ENCODE data around the gene MAP2K1. TPM values are rescaled to one million over a fixed set of nuclear protein-coding genes. Genes with fewer than 3 reads are reported as not detected.
A peak's percentile ranks its signal among the peaks of the same experiment; 100 is the strongest.
"Not testable (repeated sequence)": the region's sequence is repeated elsewhere in the genome, so short reads cannot be mapped to it uniquely, and the experiment has no call there.

MAP2K1 gene
- total RNA-seq, 1 donor from 2014 or later, result 84.3 TPM

DNA sequence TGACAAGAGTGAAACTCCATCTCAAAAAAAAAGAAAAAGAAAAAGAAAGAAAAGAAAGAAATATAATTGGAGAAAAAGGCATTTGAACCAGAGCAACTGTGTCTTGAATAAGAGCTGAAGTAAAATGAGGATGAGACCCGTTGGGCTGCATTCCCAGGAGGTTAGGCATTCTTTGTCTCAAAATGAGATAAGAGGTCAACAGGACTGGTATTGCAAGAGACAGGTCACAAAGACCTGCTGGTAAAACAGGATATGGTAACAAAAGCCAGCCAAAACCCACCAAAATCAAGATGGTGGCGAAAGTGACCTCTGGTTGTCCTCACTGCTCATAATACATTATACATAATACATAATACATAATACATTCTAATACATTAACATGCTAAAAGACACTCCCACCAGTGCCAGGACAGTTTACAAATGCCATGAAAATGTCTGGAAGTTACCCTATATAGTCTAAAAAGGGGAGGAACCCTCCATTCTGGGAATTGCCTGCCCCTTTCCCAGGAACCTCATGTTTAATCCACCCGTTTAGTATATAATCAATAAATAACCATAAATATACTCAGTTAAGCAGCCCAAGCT, 21.7 kb upstream of the MAP2K1 start:
- H3K4me3 ChIP-seq (ENCODE audit: low read depth, low read length), result no peak overlapping the region
- DNase-seq (ENCODE audit: low read depth), result no peak
- TF ChIP-seq CTCF (conservative IDR thresholded peaks at IDR 0.05; ENCODE audit: low read depth, low read length), result no peak

DNA sequence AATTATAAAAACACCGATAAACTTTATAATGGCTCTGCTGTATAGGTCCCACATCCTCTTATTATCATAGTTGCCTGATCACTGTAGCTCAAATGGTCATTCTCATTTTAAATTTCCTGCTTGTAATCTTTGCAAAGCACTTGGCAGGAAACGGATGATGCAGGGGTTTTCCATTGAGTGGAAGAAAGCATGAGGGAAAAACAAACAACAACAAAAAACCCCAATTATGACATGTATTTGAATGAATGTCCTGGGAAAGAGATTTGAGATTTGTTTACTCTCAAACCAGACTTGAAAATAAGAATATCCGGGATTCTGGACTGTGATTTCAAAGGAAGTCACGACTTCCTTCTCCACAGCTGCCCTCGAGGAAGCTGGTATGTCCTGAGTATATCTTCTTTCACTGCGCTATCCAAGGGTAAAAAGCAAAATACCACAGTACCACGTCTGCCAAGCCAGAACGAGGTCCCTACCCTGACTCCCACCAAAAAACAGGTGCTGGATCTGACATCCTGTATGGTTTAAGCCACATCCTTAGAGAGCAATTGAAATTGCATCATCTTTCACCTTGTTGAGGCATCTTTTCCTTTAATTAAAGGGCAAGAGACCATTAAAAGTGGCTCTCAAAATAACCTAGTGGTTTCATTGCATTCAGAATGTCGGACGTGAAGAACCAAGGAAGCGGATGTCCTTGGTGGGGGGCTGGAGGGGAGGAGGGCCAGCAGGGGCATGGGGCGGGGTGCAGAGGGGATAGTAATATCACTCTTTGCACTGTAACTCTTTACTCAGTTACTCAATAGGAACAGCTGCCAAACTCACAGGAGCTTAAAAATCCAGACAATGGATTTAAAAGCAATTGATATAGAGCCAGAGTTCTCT, 16.7 kb upstream of the MAP2K1 start:
- peak overlapping the region; percentile 33 for H3K4me3 ChIP-seq (ENCODE audit: low read depth, low read length)
- DNase-seq (ENCODE audit: low read depth), result no peak

GRCh38 chr15:66374179-66374578, 12.5 kb upstream of the MAP2K1 start:
- no peak overlapping the region for H3K4me3 ChIP-seq (ENCODE audit: low read depth, low read length)
- no peak for TF ChIP-seq CTCF (conservative IDR thresholded peaks at IDR 0.05; ENCODE audit: low read depth, low read length)
- no peak for DNase-seq (ENCODE audit: low read depth)

More for the DNA sequence above, 16.7 kb upstream of the MAP2K1 start:
- TF ChIP-seq CTCF (conservative IDR thresholded peaks at IDR 0.05; ENCODE audit: low read depth, low read length), result no peak

DNA sequence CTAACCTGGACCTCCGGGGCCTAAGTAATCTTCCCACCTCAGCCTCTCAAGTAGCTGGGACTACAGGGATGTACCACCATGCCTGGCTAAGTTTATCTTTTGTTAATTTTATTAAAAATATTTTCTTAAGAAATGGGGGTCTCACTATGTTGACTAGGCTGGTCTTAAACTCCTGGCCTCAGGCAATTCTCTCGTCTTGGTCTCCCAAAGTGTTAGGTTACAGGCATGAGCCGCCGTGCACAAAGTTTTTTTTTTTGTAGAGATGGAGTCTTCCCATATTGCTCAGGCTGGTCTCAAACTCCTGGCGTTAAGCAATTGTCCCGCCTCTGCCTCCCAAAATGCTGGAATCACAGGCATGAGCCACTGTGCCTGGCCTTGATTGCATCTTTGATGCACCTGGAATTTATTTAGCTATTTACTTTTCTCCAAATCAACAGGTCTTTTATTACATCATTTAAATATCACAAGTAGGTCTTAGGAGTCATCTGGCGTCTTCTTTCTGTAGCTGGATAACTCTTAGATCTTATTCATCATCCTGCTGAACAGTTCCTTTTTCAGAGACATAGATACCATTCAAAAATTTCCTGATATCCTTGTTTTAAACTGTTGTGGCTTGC, 7.8 kb upstream of the MAP2K1 start:
- no peak overlapping the region for H3K4me3 ChIP-seq (ENCODE audit: low read depth, low read length)
- TF ChIP-seq CTCF (conservative IDR thresholded peaks at IDR 0.05; ENCODE audit: low read depth, low read length), result no peak
- no peak for DNase-seq (ENCODE audit: low read depth)

- DNase-seq (ENCODE audit: low read depth); H3K4me3 ChIP-seq (ENCODE audit: low read depth, low read length): not testable (repeated sequence)
These were observed 5.3 kb upstream of the MAP2K1 start for GRCh38 chr15:66381376-66381775.

- peak; percentile 52 for TF ChIP-seq CTCF (conservative IDR thresholded peaks at IDR 0.05; ENCODE audit: low read depth, low read length)
- H3K4me3 ChIP-seq (ENCODE audit: low read depth, low read length), result peak overlapping the region; percentile 87
- DNase-seq (ENCODE audit: low read depth), result no peak
These were observed 691 bp downstream of the MAP2K1 start for GRCh38 chr15:66387163-66388042.

- TF ChIP-seq CTCF (conservative IDR thresholded peaks at IDR 0.05; ENCODE audit: low read depth, low read length), result no peak
- peak overlapping the region; percentile 87 for H3K4me3 ChIP-seq (ENCODE audit: low read depth, low read length)
- DNase-seq (ENCODE audit: low read depth), result no peak
These were observed 1.3 kb downstream of the MAP2K1 start for GRCh38 chr15:66388043-66388363.

Data from epithelial cell of proximal tubule (primary cell).